ENCODE data around the gene GOLGA8M.
"Not testable (repeated sequence)": the region's sequence is repeated elsewhere in the genome, so short reads cannot be mapped to it uniquely, and the experiment has no call there.

DNA sequence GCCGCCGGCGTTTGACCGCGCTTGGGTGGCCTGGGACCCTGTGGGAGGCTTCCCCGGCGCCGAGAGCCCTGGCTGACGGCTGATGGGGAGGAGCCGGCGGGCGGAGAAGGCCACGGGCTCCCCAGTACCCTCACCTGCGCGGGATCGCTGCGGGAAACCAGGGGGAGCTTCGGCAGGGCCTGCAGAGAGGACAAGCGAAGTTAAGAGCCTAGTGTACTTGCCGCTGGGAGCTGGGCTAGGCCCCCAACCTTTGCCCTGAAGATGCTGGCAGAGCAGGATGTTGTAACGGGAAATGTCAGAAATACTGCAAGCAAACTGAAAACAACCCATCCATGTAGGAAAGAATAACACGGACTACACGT is 26.0 kb upstream of the GOLGA8M start:
- TF ChIP-seq, protein P1, sequence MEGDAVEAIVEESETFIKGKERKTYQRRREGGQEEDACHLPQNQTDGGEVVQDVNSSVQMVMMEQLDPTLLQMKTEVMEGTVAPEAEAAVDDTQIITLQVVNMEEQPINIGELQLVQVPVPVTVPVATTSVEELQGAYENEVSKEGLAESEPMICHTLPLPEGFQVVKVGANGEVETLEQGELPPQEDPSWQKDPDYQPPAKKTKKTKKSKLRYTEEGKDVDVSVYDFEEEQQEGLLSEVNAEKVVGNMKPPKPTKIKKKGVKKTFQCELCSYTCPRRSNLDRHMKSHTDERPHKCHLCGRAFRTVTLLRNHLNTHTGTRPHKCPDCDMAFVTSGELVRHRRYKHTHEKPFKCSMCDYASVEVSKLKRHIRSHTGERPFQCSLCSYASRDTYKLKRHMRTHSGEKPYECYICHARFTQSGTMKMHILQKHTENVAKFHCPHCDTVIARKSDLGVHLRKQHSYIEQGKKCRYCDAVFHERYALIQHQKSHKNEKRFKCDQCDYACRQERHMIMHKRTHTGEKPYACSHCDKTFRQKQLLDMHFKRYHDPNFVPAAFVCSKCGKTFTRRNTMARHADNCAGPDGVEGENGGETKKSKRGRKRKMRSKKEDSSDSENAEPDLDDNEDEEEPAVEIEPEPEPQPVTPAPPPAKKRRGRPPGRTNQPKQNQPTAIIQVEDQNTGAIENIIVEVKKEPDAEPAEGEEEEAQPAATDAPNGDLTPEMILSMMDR (IDR thresholded peaks at IDR 0.05; ENCODE audit: low read depth, low read length), result not testable (repeated sequence)
- TF ChIP-seq EZH2phosphoT487 (IDR thresholded peaks at IDR 0.05; ENCODE audit: low read depth), result not testable (repeated sequence)
